ENCODE data around the gene CARMIL3.
"Not testable (repeated sequence)": the region's sequence is repeated elsewhere in the genome, so short reads cannot be mapped to it uniquely, and the experiment has no call there.

Gene CARMIL3, protein sequence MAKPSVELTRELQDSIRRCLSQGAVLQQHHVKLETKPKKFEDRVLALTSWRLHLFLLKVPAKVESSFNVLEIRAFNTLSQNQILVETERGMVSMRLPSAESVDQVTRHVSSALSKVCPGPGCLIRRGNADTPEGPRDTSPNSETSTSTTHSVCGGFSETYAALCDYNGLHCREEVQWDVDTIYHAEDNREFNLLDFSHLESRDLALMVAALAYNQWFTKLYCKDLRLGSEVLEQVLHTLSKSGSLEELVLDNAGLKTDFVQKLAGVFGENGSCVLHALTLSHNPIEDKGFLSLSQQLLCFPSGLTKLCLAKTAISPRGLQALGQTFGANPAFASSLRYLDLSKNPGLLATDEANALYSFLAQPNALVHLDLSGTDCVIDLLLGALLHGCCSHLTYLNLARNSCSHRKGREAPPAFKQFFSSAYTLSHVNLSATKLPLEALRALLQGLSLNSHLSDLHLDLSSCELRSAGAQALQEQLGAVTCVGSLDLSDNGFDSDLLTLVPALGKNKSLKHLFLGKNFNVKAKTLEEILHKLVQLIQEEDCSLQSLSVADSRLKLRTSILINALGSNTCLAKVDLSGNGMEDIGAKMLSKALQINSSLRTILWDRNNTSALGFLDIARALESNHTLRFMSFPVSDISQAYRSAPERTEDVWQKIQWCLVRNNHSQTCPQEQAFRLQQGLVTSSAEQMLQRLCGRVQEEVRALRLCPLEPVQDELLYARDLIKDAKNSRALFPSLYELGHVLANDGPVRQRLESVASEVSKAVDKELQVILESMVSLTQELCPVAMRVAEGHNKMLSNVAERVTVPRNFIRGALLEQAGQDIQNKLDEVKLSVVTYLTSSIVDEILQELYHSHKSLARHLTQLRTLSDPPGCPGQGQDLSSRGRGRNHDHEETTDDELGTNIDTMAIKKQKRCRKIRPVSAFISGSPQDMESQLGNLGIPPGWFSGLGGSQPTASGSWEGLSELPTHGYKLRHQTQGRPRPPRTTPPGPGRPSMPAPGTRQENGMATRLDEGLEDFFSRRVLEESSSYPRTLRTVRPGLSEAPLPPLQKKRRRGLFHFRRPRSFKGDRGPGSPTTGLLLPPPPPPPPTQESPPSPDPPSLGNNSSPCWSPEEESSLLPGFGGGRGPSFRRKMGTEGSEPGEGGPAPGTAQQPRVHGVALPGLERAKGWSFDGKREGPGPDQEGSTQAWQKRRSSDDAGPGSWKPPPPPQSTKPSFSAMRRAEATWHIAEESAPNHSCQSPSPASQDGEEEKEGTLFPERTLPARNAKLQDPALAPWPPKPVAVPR (N-terminal part only)

DNA sequence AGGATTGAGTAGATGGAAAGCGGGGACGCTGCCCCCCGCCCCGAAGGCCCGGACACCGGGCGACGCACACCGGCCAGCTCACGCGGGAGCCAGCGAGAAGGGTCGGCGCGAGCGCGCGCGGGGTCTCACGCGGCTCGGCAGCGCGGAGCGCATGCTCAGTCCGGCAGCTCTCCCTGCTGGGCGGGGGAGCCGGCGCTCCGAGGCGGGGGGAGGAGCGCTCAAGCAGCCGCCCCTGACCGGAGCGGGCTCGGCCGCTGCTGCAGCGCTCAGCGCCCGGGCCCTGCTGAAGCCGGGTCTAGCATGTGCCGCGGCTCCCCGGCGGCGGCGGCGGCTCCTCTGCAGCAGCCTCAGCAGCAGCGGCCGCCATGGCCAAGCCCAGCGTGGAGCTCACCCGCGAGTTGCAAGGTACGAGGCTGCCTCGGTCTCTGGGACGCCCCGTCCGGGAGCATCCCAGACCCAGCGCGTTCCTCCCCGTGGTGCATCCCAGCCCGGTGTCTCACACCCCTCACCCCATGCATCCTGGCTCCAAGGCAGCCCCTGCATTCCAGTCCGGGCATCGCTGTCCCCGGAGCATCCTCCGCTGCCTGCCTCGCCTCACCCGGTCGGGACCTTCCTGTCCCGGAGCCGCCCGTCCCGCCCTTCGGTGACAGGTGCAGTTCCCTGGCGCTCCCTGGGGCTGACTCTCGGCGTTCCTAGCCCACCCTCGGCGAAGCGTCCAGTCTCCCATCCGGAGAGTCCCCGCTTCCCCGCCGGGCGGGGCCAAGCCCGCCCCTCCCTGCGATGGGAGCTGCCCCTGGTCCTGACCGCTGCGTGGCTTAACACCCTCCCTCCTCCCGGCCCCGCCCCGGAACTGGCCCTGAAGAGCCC, at the start of gene CARMIL3:
CARMIL3 (plus strand) TSS at position 221 of the 867 bp plus-strand sequence; CDS start at position 366, 145 bp downstream.
- peak; percentile 42 for DNase-seq (ENCODE audit: low read depth)
- TF ChIP-seq, protein P1, sequence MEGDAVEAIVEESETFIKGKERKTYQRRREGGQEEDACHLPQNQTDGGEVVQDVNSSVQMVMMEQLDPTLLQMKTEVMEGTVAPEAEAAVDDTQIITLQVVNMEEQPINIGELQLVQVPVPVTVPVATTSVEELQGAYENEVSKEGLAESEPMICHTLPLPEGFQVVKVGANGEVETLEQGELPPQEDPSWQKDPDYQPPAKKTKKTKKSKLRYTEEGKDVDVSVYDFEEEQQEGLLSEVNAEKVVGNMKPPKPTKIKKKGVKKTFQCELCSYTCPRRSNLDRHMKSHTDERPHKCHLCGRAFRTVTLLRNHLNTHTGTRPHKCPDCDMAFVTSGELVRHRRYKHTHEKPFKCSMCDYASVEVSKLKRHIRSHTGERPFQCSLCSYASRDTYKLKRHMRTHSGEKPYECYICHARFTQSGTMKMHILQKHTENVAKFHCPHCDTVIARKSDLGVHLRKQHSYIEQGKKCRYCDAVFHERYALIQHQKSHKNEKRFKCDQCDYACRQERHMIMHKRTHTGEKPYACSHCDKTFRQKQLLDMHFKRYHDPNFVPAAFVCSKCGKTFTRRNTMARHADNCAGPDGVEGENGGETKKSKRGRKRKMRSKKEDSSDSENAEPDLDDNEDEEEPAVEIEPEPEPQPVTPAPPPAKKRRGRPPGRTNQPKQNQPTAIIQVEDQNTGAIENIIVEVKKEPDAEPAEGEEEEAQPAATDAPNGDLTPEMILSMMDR (IDR thresholded peaks at IDR 0.05; ENCODE audit: low read length, missing control alignments), result no peak
- H3K4me3 ChIP-seq (replicated peaks; ENCODE audit: low read depth, low read length), result peak within 1 kb of the TSS; percentile 51

DNA sequence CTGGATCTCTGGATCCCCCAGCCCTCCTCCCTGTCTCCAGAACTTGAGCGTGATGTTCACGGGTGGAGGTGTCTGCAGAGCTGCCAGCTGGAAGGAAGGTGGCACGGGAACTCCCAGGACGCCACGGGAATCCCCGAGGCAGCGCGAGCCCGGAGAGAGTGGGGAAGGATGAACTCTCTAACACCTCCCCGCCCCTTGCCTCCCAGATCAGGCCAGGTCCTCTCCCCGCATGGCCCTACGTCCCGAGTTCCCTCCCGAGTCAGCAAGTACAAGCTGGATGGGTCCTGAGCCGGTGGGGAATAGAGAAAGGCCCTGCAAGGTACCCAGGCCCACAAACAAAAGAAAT, 45.4 kb upstream of the CARMIL3 start:
- peak overlapping the region; percentile 29 for H3K4me3 ChIP-seq (replicated peaks; ENCODE audit: low read depth, low read length)
- DNase-seq (ENCODE audit: low read depth), result not testable (repeated sequence)

DNA sequence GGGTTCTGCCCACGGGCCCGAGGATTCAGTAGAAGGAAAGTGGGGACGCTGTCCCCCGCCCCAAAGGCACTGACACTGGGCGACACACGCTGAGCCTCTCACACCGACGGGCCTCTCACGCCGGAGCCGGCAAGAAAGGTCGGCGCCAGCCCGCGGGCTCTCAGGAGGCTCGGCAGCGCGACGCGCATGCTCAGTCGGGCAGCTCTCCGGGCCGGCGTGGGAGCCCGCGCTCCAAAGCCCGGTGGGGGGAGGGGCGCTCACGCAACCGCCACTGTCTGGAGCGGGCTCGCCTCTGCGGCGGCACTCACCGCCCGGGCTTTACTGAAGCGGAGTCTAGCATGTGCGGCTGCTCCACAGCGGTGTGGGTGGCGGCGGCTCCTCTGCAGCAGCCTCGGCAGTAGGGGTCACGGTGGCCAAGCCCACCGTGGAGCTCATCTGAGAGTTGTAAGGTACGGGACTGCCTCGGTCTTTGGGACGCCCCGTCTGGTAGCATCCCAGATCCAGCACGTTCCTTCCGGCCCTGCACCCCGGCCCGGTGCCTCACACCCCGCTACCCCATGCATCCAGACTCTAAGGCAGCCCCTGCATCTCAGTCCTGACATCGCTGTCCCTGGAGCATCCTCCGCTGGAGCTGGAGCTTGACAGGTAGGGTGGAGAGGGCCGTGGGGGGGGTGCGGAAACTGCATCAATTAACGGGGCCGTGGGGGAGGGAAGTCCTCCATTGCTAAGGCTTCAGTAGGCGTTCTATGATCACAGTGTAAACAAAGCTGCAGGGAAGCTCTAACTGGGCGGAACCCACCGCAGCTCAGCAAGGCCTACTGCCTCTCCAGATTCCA, 44.8 kb upstream of the CARMIL3 start:
- peak; percentile 7 for DNase-seq (ENCODE audit: low read depth)
- peak overlapping the region; percentile 29 for H3K4me3 ChIP-seq (replicated peaks; ENCODE audit: low read depth, low read length)

DNA sequence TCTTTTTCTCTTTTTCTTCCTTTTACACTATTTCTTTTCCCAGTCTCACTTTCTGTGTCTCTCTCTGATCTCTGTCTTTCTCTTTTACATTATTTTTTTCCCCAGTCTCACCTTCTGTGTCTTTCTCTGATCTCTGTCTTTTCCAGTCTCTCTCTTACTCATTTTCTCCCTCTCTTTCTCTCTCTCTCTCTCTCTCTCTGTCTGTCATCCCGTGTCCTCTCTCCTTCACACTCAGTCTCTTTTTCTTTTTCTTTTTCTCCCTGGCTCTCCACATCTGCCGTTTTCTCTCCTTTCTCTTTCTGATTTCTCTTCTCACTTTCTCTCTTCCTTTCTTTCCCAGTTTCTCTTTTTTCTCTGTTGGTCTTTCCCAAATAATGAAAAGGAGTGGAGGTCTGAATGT, 40.8 kb upstream of the CARMIL3 start:
- no peak overlapping the region for H3K4me3 ChIP-seq (replicated peaks; ENCODE audit: low read depth, low read length)
- TF ChIP-seq, protein P1 (IDR thresholded peaks at IDR 0.05; ENCODE audit: low read length, missing control alignments), result no peak
- DNase-seq (ENCODE audit: low read depth), result no peak

DNA sequence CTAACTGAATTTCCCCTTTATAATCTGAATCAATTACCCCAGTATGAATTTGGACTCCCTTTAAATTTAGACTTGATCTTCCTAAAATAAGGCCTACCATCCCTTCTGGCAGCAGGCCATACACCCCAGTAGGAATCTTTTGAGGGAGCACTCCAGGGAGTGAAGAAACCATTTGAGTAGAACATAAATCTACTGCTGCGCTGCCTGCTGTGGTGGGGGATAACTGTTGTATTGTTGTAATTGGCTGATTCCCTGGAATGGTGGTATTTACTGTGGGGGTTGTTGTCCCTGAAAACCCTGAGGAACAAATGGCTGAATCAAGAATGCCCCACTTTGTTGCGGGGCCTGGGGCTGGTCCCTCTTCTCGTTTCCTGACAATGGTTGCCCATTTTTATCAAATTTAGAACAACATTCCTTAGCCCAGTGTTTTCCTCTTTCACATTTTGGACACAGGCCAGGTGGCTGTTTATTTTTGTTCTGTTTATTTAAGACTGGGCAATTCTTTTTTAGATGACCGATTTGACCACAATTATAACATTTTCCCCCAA, 39.0 kb upstream of the CARMIL3 start:
- H3K4me3 ChIP-seq (replicated peaks; ENCODE audit: low read depth, low read length); DNase-seq (ENCODE audit: low read depth): not testable (repeated sequence)

DNA sequence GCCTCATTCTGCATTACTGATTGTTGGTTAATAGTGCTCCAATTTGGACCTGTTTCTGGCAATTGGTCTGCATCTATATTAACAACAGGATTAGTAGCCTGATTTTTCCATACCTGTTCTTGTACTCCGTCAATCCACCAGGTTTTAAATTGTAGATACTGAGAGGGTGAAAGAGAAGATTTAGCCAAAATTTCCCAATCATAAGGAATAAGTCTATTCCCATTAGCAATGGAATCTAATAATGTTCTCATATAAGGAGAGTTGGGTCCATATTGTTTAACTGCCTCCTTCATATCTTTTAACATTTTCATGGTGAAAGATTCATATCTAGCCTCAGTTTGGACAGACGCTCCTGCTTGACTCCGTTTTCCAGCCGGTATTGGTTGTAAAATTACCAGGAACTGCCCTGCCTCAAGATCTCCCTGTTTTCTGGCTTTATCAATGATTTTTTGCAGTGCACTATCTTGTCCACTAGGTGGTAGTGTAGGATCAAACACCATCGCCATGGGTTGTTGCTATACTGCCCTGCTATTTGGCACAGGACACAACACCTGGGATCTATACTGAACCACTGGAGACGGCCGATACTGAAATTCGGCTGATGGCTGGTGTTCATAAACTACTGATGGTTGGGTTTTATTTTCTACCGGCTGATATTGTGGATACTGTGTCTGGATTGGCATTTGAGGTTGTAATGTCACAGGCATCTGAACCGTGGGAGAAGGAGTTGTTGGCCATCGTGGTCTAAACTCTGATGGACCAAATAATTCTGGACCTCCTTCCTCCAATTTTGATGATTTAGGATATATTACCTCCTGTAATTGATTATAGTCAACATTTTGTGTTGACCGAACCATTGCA, 37.9 kb upstream of the CARMIL3 start:
- TF ChIP-seq, protein P1 (IDR thresholded peaks at IDR 0.05; ENCODE audit: low read length, missing control alignments), result peak; percentile 89
- DNase-seq (ENCODE audit: low read depth), result peak; percentile 81
- H3K4me3 ChIP-seq (replicated peaks; ENCODE audit: low read depth, low read length), result no peak overlapping the region

DNA sequence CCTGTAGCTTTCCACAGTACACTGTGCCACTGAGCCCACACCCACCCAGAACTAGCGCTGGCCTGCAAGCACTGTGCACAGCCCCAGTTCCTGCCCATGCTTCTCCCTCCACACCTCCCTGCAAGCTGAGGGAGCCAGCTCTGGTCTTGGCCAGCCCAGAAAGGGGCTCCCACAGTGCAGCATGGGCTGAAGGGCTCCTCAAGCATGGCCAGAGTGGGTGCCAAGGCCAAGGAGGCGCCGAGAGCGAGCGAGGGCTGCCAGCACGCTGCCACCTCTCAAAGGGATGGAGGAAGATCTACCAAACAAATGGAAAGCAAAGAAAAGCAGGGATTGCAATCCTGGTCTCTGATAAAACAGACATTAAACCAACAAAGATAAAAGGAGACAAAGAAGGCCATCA, 36.1 kb upstream of the CARMIL3 start:
- not testable (repeated sequence) for DNase-seq (ENCODE audit: low read depth); H3K4me3 ChIP-seq (replicated peaks; ENCODE audit: low read depth, low read length)

DNA sequence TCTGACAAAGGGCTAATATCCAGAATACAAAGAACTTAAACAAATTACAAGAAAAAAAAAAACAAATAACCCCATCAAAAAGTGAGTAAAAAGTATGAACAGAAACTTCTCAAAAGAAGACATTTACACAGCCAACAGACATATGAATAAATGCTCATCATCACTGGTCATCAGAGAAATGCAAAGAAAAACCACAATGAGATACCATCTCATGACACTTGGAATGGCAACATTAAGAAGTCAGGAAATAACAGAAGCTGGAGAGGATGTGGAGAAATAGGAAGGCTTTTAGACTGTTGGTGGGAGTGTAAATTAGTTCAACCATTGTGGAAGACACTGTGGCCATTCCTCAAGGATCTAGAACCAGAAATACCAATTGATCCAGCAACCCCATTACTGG, 32.8 kb upstream of the CARMIL3 start:
- not testable (repeated sequence) for DNase-seq (ENCODE audit: low read depth); H3K4me3 ChIP-seq (replicated peaks; ENCODE audit: low read depth, low read length)

DNA sequence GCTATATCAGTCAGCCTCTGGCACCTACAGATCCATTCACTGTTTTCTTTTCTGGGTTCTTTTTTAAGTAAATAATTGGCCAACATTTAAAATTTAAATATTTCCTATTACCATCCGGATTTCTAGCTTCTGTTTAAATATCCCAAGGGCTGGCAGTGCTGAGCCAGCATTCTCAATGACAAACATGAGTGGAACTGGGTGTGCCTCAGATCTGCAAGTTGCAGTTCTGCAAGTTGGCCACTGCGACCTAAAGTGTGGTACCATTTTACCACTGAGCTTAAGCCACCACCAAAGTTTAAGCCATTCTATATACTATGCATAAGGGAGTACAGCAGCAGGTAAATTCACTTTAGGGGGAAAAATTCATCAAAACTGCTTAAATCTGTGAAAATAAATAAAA, 31.9 kb upstream of the CARMIL3 start:
- DNase-seq (ENCODE audit: low read depth); H3K4me3 ChIP-seq (replicated peaks; ENCODE audit: low read depth, low read length): not testable (repeated sequence)

DNA sequence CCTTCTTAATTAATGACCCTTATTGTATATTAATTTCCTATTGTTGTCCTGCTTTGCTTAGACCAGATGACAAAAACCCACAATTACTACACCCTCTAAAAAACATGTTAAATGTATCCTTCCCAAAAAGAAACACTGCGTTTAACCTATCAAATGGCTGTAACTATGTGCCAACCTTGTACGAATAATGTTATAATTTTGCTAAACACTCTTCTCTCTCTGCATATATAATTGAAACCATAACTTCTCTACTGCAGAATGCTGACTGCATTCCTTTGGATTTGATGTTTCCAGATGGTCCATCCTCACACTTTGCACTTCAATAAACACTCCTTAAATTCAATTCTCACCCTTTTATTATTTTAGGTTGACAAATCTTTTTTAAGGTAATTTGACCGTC, 31.3 kb upstream of the CARMIL3 start:
- not testable (repeated sequence) for DNase-seq (ENCODE audit: low read depth); H3K4me3 ChIP-seq (replicated peaks; ENCODE audit: low read depth, low read length)

DNA sequence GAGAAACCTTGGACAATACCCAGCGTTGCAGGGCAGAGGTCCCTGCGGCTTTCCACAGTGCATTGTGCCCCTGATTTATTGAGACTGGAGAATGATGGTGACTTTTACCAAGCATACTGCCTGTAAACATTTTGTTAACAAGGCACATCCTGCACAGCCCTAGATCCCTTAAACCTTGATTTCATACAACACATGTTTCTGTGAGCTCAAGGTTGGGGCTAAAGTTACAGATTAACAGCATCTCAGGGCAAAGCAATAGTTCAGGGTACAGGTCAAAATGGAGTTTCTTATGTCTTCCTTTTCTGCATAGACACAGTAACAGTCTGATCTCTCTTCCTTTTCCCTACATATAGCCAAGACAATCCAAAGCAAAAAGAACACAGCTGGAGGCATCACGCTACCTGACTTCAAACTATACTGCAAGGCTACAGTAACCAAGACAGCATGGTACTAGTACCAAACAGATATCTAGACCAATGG, 26.8 kb upstream of the CARMIL3 start:
- DNase-seq (ENCODE audit: low read depth); H3K4me3 ChIP-seq (replicated peaks; ENCODE audit: low read depth, low read length): not testable (repeated sequence)
